ENCODE results near the gene FAM32A.
A peak's percentile ranks its signal among the peaks of the same experiment; 100 is the strongest.
"Not testable (repeated sequence)": the region's sequence is repeated elsewhere in the genome, so short reads cannot be mapped to it uniquely, and the experiment has no call there.

The FAM32A gene

GRCh38 chr19:16166417-16166816 lies 18.8 kb upstream of the FAM32A start:
- no peak for DNase-seq

- no peak for DNase-seq
Observed at GRCh38 chr19:16167055-16167454, 18.2 kb upstream of the FAM32A start.

- peak; percentile 63 for DNase-seq
Observed at GRCh38 chr19:16168465-16169081, 16.6 kb upstream of the FAM32A start.

- DNase-seq: no peak
Observed at GRCh38 chr19:16170134-16170533, 15.1 kb upstream of the FAM32A start.

GRCh38 chr19:16175954-16176353 lies 9.3 kb upstream of the FAM32A start:
- DNase-seq: no peak

DNA sequence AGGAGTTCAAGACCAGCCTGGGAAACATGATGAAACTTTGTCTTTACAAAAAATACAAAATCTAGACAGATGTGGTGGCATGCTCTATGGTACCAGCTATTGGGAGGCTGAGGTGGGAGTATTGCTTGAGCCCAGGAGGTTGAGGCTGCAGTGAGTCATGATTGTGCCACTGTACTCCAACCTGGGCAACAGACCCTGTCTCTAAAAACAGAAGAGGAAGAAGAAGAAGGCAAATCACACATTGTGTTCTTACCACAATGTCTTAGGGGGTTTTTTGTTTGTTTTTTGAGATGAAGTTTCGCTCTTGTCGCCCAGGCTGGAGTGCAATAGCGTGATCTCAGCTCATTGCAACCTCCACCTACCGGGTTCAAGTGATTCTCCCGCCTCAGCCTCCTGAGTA lies 6.3 kb upstream of the FAM32A start:
- DNase-seq: not testable (repeated sequence)

DNA sequence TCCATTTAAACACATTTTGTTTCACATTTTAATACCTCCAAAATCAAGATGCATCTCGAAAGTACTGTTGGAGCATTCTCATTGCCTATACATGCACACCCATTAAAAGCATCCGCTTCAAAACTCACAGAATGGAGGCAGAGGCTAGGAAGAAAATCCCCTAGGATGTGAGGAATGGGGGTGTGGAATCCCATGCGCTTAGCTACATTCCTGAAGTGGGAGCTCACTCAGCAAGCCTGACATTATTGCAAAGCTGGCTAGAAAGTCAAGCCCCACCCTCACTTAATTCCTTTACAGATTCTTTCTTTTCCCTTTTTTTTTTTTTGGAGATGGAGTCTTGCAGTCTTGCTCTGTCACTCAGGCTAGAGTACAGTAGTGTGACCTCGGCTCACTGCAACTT lies 4.6 kb upstream of the FAM32A start:
- no peak for DNase-seq

DNA sequence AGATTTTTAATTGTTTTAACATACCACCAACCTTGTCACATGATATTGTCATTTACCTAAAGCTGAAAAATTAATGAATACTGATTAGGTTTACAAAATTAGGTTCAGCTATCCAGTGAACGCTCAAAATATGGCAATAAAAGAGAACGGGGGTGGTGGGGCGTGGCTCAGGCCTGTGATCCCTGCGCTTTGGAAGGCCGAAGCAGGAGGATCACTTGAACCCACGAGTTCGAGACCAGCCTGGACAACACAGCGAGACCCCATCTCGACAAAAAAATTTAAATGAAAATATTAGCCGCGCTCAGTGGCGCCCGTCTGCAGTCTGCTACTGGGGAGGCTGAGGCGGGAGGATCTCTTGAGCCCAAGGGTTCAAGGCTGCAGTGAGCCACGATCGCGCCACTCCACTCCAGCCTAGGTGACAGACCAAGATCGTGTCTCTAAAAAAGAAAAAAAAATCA lies 516 bp upstream of the FAM32A start:
- DNase-seq: no peak

DNA sequence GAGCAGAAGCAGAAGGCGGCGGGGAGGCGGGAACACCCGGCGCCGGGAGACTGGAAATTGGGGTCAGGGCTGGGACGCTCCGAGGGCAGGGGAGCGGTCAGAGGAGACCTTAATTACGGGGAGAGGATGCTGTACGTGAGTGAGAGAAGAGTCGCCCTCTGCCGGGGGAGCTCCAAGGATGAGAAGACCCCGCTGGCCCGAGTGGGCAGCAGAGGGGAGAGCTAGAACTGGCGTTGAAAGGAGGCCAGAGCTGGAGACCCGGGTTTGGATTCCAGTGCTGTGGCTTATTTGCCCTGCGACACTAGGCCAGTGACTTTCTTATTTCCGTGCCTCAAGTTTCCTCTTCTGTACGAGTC lies 536 bp downstream of the FAM32A start:
- peak; percentile 52 for DNase-seq

- no peak for DNase-seq
Observed at GRCh38 chr19:16188521-16188920, 3.3 kb downstream of the FAM32A start.

GRCh38 chr19:16190198-16190597 lies 5.0 kb downstream of the FAM32A start:
- no peak for DNase-seq

DNA sequence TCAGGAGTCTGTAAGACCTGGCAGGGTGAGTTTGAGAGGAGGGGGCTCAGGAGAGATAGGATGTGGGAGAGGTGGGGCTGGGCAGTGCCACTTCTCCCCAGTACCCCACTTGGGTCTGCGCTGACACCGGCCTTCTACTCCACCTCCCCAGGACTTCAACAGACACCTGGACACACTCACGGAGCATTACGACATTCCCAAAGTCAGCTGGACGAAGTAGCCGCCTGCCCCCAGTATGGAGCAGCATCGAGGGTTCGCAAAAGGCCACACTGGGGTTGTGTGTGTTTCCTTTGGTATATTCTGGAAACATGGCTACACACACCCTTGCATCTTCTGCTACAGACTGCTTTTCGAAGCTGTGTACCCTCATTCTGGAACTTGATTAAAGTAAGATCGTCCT lies 5.5 kb downstream of the FAM32A start:
- DNase-seq: no peak

GRCh38 chr19:16191216-16191908 lies 6.2 kb downstream of the FAM32A start:
- no peak for DNase-seq

DNA sequence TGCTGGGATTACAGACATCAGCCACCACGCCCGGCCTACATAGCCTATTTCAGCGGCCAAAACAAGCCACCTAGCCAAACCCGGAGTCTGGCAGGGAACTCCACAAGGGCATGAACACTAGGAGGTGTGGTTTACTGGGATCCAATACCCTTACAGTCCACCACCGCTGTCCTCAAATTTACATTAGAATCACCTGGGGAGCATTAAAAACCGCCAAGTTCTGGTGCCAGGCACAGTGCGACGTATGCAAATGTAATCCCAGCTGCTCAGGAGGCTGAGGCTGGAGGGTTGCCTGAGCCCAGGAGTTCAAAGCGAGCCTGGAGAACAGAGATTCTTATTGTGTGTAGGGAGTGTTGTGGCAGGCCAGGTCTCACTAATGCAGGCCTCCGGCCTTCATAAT lies 8.3 kb downstream of the FAM32A start:
- DNase-seq: no peak

DNA sequence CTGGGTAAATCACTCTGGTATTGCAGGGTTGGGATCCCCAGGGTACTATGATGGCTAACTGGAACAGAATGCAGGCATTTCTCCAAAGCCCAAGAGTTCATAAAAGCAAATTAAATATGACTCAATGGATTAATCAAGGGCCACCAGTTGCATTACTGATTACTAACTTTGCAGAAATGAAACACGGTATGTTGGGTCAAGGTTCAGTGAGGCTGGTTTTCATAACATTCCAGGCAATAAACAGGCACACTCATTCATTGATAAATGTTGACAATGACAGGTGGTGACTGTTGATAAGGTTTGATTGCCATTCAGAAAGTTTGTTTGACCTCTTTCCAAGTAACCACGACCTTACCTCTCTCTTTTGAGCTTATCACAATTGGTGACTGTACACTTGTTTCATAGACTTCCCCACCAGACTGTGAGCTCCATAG lies 12.0 kb downstream of the FAM32A start:
- DNase-seq: peak; percentile 23

GRCh38 chr19:16197622-16198369 lies 12.6 kb downstream of the FAM32A start, which contains the start of gene AP1M1:
TSS of gene AP1M1 (plus strand) at chr19:16197911. CDS start at chr19:16198027, 116 bp downstream.
- DNase-seq: peak; percentile 100

DNA sequence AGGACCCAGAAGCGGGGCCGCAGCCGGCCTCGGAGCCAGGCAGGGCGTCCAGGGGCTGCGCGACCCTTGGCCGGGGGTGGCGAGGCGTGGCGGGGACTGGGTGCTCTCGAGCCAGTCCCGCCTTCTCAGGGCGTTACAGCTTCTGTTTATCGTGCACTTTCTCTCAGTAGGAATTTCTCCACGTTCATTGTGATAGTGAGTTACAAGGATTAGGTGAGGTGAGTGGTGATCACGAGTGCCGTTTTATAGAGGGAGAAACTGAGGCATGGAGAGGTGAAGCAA lies 13.1 kb downstream of the FAM32A start:
- DNase-seq: peak; percentile 7

DNA sequence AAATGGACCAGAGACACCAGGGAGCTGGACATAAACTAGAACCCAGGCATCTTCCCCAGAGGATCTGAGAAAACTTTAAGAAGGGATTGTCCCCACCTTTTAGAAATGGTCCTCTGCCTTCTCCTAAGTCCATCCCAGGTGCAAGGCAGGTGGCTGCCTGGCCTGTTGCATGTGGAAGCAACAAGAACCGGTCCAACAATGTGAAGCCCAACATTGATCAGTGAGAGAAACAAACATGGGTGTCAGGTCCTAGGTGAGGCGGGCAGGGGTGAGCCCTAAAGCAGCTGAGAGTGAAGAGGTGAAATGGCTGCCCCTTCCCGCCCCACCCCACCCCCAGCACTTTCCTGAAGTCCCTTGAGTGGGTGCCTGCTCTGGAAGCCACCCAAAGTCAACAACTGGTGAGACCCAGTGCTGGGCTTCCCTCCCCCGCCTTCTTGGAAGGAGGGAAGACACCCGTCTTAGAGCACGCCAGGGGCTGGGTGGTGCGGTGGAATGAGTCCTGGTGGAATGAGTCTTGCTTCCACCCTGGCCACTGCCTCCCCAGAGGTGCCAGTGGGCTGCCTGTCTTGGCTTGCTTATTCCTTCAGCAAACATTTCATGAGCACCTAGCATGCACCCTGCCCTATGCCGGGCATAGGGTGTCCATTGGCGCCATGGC lies 14.2 kb downstream of the FAM32A start:
- DNase-seq: no peak

- peak; percentile 26 for DNase-seq
Observed at GRCh38 chr19:16200038-16201010, 15.1 kb downstream of the FAM32A start.

DNA sequence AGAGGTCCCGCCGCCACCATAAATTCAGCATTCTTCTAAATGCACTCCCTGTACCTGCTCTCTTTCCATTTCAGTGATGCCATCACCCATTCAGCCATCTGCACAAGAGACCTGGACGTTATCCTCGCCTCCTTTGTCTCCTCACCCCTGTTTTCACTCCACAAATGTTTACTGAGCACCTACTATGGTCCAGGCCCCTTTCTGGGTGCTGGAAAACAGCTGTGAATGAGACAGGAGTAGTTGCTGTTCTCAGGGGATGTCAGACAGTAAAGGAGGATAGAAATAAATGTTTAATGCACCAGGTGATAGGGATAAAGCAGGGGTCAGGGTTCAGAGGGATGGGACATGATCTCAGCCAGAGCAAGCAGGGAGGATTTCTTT lies 15.8 kb downstream of the FAM32A start:
- no peak for DNase-seq

DNA sequence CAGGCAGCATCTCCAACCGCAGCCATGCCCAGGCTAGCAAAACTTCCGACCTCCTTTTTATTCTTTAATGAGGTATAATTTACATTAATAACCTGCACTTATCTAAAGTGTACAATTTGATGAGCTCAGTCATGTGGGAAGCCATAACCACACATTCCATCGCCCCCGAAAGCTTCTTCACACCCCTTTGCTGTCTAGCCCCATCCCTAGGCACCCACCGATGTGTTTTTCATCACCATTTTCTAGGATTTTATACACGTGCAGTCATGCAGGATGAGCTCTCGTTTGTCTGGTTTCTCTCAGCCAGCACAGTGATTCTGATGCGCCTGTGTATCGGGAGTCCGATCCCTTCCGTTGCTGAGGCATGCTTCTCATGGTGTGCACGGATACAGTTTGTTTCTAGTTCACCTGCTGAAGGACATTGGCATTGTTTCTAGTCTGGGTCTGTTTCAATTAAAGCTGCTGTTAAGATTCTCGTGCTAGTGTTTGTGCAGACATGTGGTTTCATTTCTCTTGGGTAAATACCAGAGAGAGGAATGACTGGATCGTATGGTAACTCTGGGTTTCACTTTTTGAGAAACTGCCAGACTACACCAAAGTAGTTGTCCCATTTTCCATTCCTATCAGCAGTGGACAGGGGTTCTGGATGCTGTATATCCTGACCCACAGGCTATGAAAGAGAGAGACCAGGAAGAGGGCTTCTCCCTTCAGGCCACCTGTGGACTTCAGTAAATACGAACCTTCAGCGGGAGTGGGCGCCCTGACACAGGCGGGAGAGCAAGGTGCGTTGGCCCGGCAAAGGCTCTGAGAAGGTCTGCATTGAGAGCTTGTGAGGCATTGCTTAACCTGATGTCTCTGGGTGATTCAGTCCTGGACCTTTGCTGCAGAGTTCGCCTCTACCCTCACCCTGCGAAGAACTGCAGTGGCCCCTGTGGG lies 17.4 kb downstream of the FAM32A start:
- no peak for DNase-seq

Measured in suppressor macrophage treated with lipopolysaccharide for 4 hours (primary cell).